LNCaP clone FGC (cell line): ENCODE results near the gene SLC5A6.
"Not testable (repeated sequence)": the region's sequence is repeated elsewhere in the genome, so short reads cannot be mapped to it uniquely, and the experiment has no call there.

Experiments used
- DNase-seq: peaks from one replicate; pipeline ENCODE4 v3.0.0-alpha.2; 2011; ENCODE audit warnings: low read depth
- H3K4me3 ChIP-seq: 2 replicates; pipeline ENCODE4 v1.5.1; 2011; ENCODE audit warnings: mild to moderate bottlenecking, low read depth, low read length, control low read depth
- TF ChIP-seq, protein P1 (sequence below): IDR thresholded peaks from 2 replicates; pipeline ENCODE4 v1.5.1; 2012; ENCODE audit warnings: mild to moderate bottlenecking; ENCODE audit not compliant: control insufficient read depth, insufficient read depth; ENCODE audit errors: extremely low read depth

The SLC5A6 gene

DNA sequence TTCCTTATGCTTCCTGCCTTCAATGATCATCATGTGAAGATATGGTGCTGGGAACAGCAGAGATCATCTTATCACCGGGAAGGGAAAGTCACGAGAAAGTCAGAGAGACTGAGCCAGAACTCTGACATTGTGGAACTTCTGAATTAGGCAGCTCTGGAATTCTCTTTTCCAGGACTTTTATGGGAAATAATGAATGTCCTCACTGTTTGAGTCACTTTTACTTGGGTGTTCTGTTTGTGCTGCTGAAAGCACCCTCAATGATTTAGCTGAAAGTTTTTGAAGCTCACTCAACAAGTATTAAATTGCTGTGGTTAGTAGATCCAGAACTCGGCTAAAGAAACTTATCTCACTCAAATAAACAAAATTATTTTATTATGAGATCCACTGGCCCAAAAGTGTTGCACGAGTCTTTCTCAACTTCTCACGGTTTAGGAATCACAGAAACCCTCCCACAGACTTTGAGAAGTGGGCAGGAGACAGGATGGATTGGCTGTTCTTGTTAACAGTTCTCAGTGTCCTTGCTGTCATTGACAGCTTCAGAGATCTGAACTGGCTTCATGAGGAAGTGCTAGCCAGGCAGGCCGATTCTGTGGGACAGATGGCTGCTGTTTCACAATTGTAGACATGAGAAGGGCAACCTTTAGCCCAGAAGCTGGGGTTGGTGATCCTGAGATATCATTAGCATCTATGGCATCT lies 26.6 kb downstream of the SLC5A6 start:
- no peak for DNase-seq
- TF ChIP-seq, protein P1, sequence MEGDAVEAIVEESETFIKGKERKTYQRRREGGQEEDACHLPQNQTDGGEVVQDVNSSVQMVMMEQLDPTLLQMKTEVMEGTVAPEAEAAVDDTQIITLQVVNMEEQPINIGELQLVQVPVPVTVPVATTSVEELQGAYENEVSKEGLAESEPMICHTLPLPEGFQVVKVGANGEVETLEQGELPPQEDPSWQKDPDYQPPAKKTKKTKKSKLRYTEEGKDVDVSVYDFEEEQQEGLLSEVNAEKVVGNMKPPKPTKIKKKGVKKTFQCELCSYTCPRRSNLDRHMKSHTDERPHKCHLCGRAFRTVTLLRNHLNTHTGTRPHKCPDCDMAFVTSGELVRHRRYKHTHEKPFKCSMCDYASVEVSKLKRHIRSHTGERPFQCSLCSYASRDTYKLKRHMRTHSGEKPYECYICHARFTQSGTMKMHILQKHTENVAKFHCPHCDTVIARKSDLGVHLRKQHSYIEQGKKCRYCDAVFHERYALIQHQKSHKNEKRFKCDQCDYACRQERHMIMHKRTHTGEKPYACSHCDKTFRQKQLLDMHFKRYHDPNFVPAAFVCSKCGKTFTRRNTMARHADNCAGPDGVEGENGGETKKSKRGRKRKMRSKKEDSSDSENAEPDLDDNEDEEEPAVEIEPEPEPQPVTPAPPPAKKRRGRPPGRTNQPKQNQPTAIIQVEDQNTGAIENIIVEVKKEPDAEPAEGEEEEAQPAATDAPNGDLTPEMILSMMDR = no peak
- no peak overlapping the region for H3K4me3 ChIP-seq

DNA sequence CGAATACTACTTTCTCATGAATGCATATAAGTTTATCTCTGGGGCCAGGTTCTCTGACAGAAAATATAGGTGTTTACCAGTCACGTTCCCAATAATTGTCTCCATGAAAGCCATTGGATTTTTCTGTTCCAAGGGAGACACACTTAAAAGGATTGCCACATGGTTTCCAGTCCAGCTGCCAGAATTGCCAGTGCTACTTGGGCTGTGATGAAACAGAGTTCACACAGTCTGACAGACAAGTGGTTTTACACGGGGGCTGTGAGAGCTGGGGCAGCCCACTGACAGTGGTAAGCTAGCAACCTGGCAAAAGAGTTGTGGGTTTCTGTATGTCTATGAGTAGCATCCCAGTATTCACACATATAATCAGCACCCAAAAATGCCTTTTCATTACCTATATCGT lies 28.0 kb downstream of the SLC5A6 start:
- no peak for DNase-seq
- TF ChIP-seq, protein P1 = no peak
- H3K4me3 ChIP-seq = no peak overlapping the region

DNA sequence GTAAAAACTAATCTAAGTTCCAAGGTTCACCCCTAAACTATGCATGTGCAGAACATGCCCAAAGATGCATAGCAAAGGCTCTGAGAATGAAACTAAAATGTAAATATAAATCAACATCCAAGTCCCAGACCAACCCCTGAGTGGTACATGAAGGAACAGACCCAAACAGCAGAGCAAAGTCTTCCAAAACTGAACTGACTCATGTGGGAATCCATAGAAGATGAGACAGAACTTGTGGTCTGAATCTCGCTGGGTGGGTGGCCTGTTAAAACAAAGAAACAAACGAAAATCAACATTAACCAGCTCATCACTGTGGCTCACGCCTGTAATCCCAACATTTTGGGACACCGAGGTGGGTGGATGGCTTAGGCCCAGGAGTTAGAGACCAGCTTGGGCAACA lies 29.7 kb downstream of the SLC5A6 start:
- no peak overlapping the region for H3K4me3 ChIP-seq
- DNase-seq = no peak
- TF ChIP-seq, protein P1 = no peak

DNA sequence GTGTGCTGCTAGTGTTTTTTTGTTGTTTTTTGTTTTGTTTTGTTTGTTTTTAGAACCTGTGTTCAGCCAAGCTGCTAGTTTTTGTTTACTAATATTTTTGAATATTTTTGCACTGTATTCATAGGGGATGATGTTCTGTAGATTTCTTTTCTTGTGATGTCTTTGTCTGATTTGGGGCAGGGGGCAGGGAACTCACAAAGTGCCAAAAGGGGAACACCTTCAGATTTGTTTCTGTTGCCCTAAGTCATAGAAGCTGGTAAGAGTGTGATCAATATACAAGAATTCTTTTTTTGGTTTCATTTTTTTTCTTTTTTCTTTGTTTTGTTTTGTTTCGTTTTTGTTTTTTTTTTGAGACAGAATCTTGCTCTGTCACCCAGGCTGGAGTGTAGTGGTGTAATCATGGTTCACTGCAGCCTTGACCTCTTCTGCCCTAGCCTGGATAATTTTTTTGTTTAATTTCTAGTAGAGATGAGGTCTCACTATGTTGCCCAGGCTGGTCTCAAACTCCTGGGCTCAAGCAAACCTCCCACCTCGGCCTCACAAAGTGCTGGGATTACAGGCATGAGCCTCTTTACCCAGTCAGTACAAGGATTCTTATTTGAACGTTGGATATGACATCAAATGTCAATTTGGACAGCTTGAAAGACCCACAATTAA lies 32.6 kb downstream of the SLC5A6 start:
- DNase-seq = no peak
- H3K4me3 ChIP-seq = no peak overlapping the region
- TF ChIP-seq, protein P1 = no peak

DNA sequence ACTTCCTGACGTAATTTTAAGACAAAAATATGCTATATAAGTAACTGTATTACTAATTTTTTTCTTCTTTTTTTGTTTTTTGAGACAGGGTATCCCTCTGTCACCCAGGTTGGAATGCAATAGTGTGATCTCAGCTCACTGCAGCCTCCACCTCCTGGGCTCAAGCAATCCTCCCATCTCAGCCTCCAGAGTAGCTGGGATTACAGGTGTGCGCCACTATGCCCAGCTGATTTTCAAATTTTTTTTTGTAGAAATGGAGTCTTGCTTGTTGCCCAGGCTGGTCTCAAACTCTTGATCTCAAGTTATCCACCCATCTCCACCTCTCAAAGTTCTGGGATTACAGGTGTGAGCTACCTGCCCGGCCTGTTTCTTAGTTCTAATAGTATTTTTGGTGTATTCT lies 33.6 kb downstream of the SLC5A6 start:
- TF ChIP-seq, protein P1 = no peak
- no peak overlapping the region for H3K4me3 ChIP-seq
- no peak for DNase-seq

DNA sequence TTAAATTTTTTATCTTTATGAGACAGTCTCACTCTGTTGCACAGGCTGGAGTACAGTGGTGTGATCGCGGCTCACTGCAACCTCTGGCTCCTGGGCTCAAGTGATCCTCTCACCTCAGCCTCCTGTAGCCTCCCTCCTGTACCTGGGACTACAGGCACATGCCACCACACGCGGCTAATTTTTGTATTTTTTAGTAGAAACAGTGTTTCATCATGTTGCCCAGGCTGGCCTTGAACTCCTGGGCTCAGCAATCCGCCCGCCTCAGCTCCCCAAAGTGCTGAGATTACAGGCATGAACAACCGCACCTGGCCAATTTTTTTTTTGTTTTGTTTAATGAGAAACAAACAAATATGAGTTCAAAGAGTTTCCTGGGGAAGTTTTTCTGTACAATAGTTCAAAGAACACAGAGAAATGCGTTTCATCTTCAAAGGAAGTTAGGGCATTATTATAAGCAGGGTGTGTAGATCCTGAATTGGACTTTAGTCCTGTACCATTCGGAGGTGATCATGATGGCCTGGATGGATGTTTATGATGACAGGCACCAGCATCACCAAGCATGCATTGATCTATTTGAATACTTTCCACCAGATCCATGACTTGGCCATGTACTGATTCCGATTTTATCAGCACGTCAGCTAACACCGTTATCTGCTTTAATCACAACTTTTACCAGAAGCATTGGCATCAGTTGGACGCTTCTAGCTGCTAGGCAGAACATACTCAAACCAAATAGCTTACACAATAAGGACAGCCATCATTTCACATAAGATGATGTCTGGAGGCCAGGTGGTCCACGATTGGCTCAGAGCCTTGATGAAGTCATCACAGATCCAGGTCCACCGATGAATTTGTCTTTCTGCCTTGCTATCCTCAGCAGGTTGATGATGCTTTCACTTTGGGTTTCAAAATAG lies 34.4 kb downstream of the SLC5A6 start:
- TF ChIP-seq, protein P1 = no peak
- H3K4me3 ChIP-seq = no peak overlapping the region
- no peak for DNase-seq

DNA sequence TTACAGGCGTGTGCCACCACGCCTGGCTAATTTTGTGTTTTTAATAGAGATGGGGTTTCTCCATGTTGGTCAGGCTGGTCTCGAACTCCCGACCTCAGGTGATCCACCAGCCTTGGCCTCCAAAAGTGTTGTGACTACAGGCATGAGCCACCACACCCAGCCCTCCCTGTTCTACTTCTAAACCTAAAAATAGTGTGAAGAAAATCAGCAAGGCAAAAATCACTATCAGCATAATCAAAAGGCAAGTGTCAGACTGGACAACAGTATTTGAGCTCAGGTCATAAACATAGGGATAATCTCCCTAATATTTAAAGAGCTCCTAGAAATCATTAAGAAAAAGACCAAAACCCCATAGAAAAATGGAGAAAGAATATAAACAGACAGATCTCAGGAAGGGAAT lies 36.3 kb downstream of the SLC5A6 start:
- DNase-seq, H3K4me3 ChIP-seq: not testable (repeated sequence)
